HG03060 (cell line): ENCODE measurements around the gene SAMD10.
A peak's percentile ranks its signal among the peaks of the same experiment; 100 is the strongest.

ENCODE experiments used
- ATAC-seq: cut with Tn5 transposase; IDR thresholded peaks from one replicate; pipeline ENCODE4 v1.9.1; 2021; ENCODE audit warnings: low read depth, moderate number of reproducible peaks; ENCODE audit not compliant: unreplicated experiment

Gene SAMD10

GRCh38 chr20:63958471-63958870, 21.0 kb downstream of the SAMD10 start:
- ATAC-seq: no peak

GRCh38 chr20:63957690-63958441, 21.6 kb downstream of the SAMD10 start:
- no peak for ATAC-seq

GRCh38 chr20:63957004-63957689, 22.3 kb downstream of the SAMD10 start:
- peak; percentile 15 for ATAC-seq

- peak; percentile 3 for ATAC-seq
Observed at GRCh38 chr20:63956664-63957003, 22.8 kb downstream of the SAMD10 start.

- ATAC-seq: peak; percentile 42
Observed at GRCh38 chr20:63955827-63956663, 23.4 kb downstream of the SAMD10 start, which contains the start of gene UCKL1. UCKL1 (minus strand) TSS chr20:63956416; CDS start chr20:63956372, 44 bp downstream.

- ATAC-seq: no peak
Observed at GRCh38 chr20:63955281-63955826, 24.1 kb downstream of the SAMD10 start.

GRCh38 chr20:63953764-63954429, 25.5 kb downstream of the SAMD10 start:
- ATAC-seq: no peak

- ATAC-seq: no peak
Observed at GRCh38 chr20:63952769-63953168, 26.7 kb downstream of the SAMD10 start.

GRCh38 chr20:63952210-63952535, 27.3 kb downstream of the SAMD10 start:
- ATAC-seq: no peak

- ATAC-seq: no peak
Observed at GRCh38 chr20:63951398-63952209, 27.8 kb downstream of the SAMD10 start.

- no peak for ATAC-seq
Observed at GRCh38 chr20:63950701-63951397, 28.6 kb downstream of the SAMD10 start.

- ATAC-seq: no peak
Observed at GRCh38 chr20:63947638-63948456, 31.6 kb downstream of the SAMD10 start.

GRCh38 chr20:63946986-63947637, 32.3 kb downstream of the SAMD10 start:
- no peak for ATAC-seq

- no peak for ATAC-seq
Observed at GRCh38 chr20:63945921-63946920, 33.2 kb downstream of the SAMD10 start.

- no peak for ATAC-seq
Observed at GRCh38 chr20:63945031-63945658, 34.3 kb downstream of the SAMD10 start.
